Measurements from ENCODE around the gene DDC. TPM values are rescaled to one million over a fixed set of nuclear protein-coding genes. Genes with fewer than 3 reads are reported as not detected.
"Not testable (repeated sequence)": the region's sequence is repeated elsewhere in the genome, so short reads cannot be mapped to it uniquely, and the experiment has no call there.

The DDC gene
- total and polyA plus RNA-seq, 2 donors (not counting 3 experiments of a cell fraction or from before 2014, with no cell fraction given), result not detected

- no peak for FAIRE-seq
- ChIA-PET POLR2A (no interaction called here), CTCF (no interaction called here)
- no TSS peak for BruUV-seq (replicated peaks)
- no peak overlapping the region for H3K4me3 ChIP-seq (replicated peaks in 1 of 3; ENCODE audit: insufficient read depth in 1 of 3, low read depth in 1 of 3, low read length in 3 of 3)
- H3K4me1 ChIP-seq (ENCODE audit: control insufficient read depth, extremely low read depth, insufficient read depth, low read length), result no peaks in the 10 kb centered on the region
- no peak overlapping the region for H3K4me2 ChIP-seq (ENCODE audit: insufficient read depth, low read length)
- no peaks in the 10 kb centered on the region for H3K9me1 ChIP-seq (replicated peaks; ENCODE audit: control insufficient read depth, extremely low read depth, insufficient read depth, low read length)
- no peak overlapping the region for H3K9ac ChIP-seq (replicated peaks; ENCODE audit: extremely low read depth, insufficient read depth, low read length)
- TF ChIP-seq GATA2 (IDR thresholded peaks at IDR 0.05; ENCODE audit: insufficient read depth, insufficient read length, low read depth, low read length), result no peak
- TF ChIP-seq MAX (IDR thresholded peaks at IDR 0.05; ENCODE audit: insufficient read depth, insufficient read length), result no peak
- TF ChIP-seq MYC (IDR thresholded peaks at IDR 0.05; ENCODE audit: low read depth, low read length), result no peak
- TF ChIP-seq, protein P1, sequence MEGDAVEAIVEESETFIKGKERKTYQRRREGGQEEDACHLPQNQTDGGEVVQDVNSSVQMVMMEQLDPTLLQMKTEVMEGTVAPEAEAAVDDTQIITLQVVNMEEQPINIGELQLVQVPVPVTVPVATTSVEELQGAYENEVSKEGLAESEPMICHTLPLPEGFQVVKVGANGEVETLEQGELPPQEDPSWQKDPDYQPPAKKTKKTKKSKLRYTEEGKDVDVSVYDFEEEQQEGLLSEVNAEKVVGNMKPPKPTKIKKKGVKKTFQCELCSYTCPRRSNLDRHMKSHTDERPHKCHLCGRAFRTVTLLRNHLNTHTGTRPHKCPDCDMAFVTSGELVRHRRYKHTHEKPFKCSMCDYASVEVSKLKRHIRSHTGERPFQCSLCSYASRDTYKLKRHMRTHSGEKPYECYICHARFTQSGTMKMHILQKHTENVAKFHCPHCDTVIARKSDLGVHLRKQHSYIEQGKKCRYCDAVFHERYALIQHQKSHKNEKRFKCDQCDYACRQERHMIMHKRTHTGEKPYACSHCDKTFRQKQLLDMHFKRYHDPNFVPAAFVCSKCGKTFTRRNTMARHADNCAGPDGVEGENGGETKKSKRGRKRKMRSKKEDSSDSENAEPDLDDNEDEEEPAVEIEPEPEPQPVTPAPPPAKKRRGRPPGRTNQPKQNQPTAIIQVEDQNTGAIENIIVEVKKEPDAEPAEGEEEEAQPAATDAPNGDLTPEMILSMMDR (IDR thresholded peaks at IDR 0.05; ENCODE audit: extremely low read depth in 1 of 2, insufficient read depth in 1 of 2, low read depth in 1 of 2, low read length in 2 of 2), result no peak
- no peak for TF ChIP-seq JUN (IDR thresholded peaks at IDR 0.05; ENCODE audit: borderline replicate concordance, insufficient read depth, insufficient read length, low read depth)
- TF ChIP-seq FOS (IDR thresholded peaks at IDR 0.05; ENCODE audit: borderline replicate concordance, insufficient read depth, low read length), result no peak
- TF ChIP-seq POLR2AphosphoS5 (IDR thresholded peaks at IDR 0.05; ENCODE audit: insufficient read depth, low read depth, low read length), result no peak
- no peak for TF ChIP-seq EZH2 (IDR thresholded peaks at IDR 0.05; ENCODE audit: borderline replicate concordance, low read depth, low read length, severe bottlenecking)
- TF ChIP-seq POLR2A (IDR thresholded peaks at IDR 0.05; ENCODE audit: low read depth, low read length), result no peak
- peaks cover 4 to 7% of the 10 kb centered on the region in 2 experiments for H3K27me3 ChIP-seq (ENCODE audit: control insufficient read depth in 2 of 2, insufficient read depth in 2 of 2, low read length in 2 of 2)
- no peak for DNase-seq (ENCODE audit: low read depth, low spot score)
- H3K9me3 ChIP-seq (replicated peaks; ENCODE audit: control insufficient read depth, insufficient read depth, low read length), result no peaks in the 10 kb centered on the region
- no peaks in the 10 kb centered on the region for H3K79me2 ChIP-seq (ENCODE audit: control insufficient read depth, insufficient read depth, low read length)
- H2AFZ ChIP-seq (ENCODE audit: low read depth, low read length), result no peak overlapping the region
- H4K20me1 ChIP-seq (replicated peaks; ENCODE audit: control insufficient read depth, extremely low read depth, insufficient read depth, low read length), result no peaks in the 10 kb centered on the region
- no peak overlapping the region for H3K27ac ChIP-seq (ENCODE audit: insufficient read depth, low read depth, low read length)
- dilution Hi-C loops (cut with MboI; ENCODE audit: extremely low pct_ligation_motif_present, low sequenced_read_pairs), result no loop called here
- H3K36me3 ChIP-seq (ENCODE audit: control insufficient read depth in 2 of 2, extremely low read depth in 1 of 2, insufficient read depth in 2 of 2, low read length in 2 of 2), result no peaks in the 10 kb centered on the region
- intact Hi-C loops (cut with micrococcal nuclease), result no loop called here
These were observed 13.1 kb downstream of the DDC start for GRCh38 chr7:50552139-50552538.

DNA sequence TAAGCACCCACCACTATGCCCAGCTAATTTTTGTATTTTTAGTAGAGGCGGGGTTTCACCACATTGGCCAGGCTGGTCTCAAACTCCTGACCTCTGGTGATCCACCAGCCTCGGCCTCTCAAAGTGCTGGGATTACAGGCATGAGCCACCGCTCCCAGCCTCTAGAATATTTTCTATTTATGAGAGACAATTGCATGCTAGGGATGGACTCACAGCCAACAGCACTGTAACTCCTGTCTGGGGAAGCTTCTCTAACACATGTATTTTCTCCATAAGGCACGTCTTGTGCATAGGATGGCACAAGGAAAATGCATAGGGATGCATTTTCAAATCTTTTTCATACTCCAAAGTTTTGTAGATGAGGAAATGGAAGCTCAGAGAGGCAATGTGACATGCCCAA lies 19.6 kb downstream of the DDC start:
- CTCF ChIA-PET; intact Hi-C loops (cut with micrococcal nuclease); H2AFZ ChIP-seq (ENCODE audit: low read depth, low read length); FAIRE-seq; H3K79me2 ChIP-seq (ENCODE audit: control insufficient read depth, insufficient read depth, low read length); H3K4me3 ChIP-seq (replicated peaks in 1 of 3; ENCODE audit: insufficient read depth in 1 of 3, low read depth in 1 of 3, low read length in 3 of 3); H3K4me1 ChIP-seq (ENCODE audit: control insufficient read depth, extremely low read depth, insufficient read depth, low read length); H3K36me3 ChIP-seq (ENCODE audit: control insufficient read depth in 2 of 2, extremely low read depth in 1 of 2, insufficient read depth in 2 of 2, low read length in 2 of 2); H3K4me2 ChIP-seq (ENCODE audit: insufficient read depth, low read length); H3K27ac ChIP-seq (ENCODE audit: insufficient read depth, low read depth, low read length); H3K9me3 ChIP-seq (replicated peaks; ENCODE audit: control insufficient read depth, insufficient read depth, low read length); POLR2A ChIA-PET; DNase-seq (ENCODE audit: low read depth, low spot score); H3K9ac ChIP-seq (replicated peaks; ENCODE audit: extremely low read depth, insufficient read depth, low read length); H3K9me1 ChIP-seq (replicated peaks; ENCODE audit: control insufficient read depth, extremely low read depth, insufficient read depth, low read length); BruUV-seq (replicated peaks); H4K20me1 ChIP-seq (replicated peaks; ENCODE audit: control insufficient read depth, extremely low read depth, insufficient read depth, low read length); H3K27me3 ChIP-seq (ENCODE audit: control insufficient read depth in 2 of 2, insufficient read depth in 2 of 2, low read length in 2 of 2); dilution Hi-C loops (cut with MboI; ENCODE audit: extremely low pct_ligation_motif_present, low sequenced_read_pairs): not testable (repeated sequence)
